Spleen (tissue), 11 donors: Measurements from ENCODE around the gene COG7. TPM values are rescaled to one million over a fixed set of nuclear protein-coding genes. Genes with fewer than 3 reads are reported as not detected.
"Not testable (repeated sequence)": the region's sequence is repeated elsewhere in the genome, so short reads cannot be mapped to it uniquely, and the experiment has no call there.

Experiments
- DNase-seq: peaks from one replicate; pipeline ENCODE4 v3.0.0-alpha.2; 2020
- H3K27ac ChIP-seq, 8 donors: fragments of 200-600 bp; sonication (generic) in 7 of 8; 1 replicate in 4 of 8; 2 replicates in 4 of 8; pipeline versions ENCODE4 v1.5.0 to v1.8.0; 2016 to 2021; ENCODE audit warnings: inconsistent platforms in 4 of 8, mild to moderate bottlenecking in 4 of 8, moderate library complexity in 1 of 8
- H3K27me3 ChIP-seq, 7 donors: fragments of 200-600 bp; sonication (generic) in 6 of 7; replicated peaks in 1 of 7; 1 replicate in 4 of 7; 2 replicates in 3 of 7; pipeline versions ENCODE4 v1.5.0 to v1.8.0; 2016 to 2021; ENCODE audit warnings: inconsistent platforms in 3 of 7, mild to moderate bottlenecking in 1 of 7
- H3K36me3 ChIP-seq, 6 donors: fragments of 200-600 bp; sonication (generic) in 5 of 6; 1 replicate in 4 of 6; 2 replicates in 2 of 6; pipeline versions ENCODE4 v1.5.0 to v1.8.0; 2016 to 2021; ENCODE audit warnings: inconsistent platforms in 2 of 6
- H3K4me1 ChIP-seq, 6 donors: fragments of 200-600 bp; sonication (generic) in 5 of 6; 1 replicate in 3 of 6; 2 replicates in 3 of 6; pipeline versions ENCODE4 v1.5.0 to v1.8.0; 2016 to 2021; ENCODE audit warnings: inconsistent platforms in 3 of 6
- H3K4me3 ChIP-seq, 8 donors: fragments of 200-600 bp; sonication (generic) in 7 of 8; 1 replicate in 4 of 8; 2 replicates in 4 of 8; pipeline versions ENCODE4 v1.5.0 to v1.8.0; 2016 to 2021; ENCODE audit warnings: inconsistent platforms in 4 of 8, mild to moderate bottlenecking in 4 of 8, moderate library complexity in 2 of 8
- H3K9me3 ChIP-seq, 8 donors: fragments of 200-600 bp; sonication (generic) in 7 of 8; 1 replicate in 4 of 8; 2 replicates in 4 of 8; pipeline versions ENCODE4 v1.5.0 to v1.8.0; 2016 to 2021; ENCODE audit warnings: inconsistent platforms in 4 of 8
- POLR2A ChIP-seq, 3 donors: fragments of 450-650 bp; IDR thresholded peaks; one replicate each; pipeline ENCODE4 v1.5.1; 2017; ENCODE audit warnings: antibody characterized with exemption in 3 of 3, mild to moderate bottlenecking in 1 of 3
- POLR2AphosphoS5 ChIP-seq, 3 donors: sonication (generic); formaldehyde crosslinking; IDR thresholded peaks; one replicate each; pipeline ENCODE4 v1.5.1; 2017; ENCODE audit warnings: antibody characterized with exemption in 3 of 3
- WGBS, 5 donors: extraction: QIAGEN DNeasy Blood & Tissue Kit in 3 of 5; methylation state at CpG; one replicate each; pipeline versions ENCODE4 v1.1.5 to v1.1.7; 2013 to 2018; 5-methylcytosine and 5-hydroxymethylcytosine counted together
- intact Hi-C: fragments of 100-400 bp; cut with DNase I; formaldehyde crosslinking; loops from one replicate; pipeline ENCODE4 v1.15.0; 2023; ENCODE audit warnings: low total_unique reads
- polyA plus RNA-seq, 3 donors: library from polyadenylated mRNA; stranded (reverse); fragments of 200-250 nt; gene quantifications; one replicate each; pipeline ENCODE4 v1.2.1, GENCODE V29; 2013
- total RNA-seq, 7 donors: library from RNA; depleted of rRNA in 3 of 7; stranded (reverse); fragments of >200 nt in 3 of 7; fragmentation: NEBNext Ultra II Directional in 4 of 7; extraction: Animal tissue kit (Norgen Biotek cat#: 25700) in 4 of 7; gene quantifications; one replicate each; pipeline versions ENCODE4 v1.1.0 to v1.2.1, GENCODE V29; 2016 to 2021
- TF ChIP-seq, protein P1 (sequence below), 11 experiments: fragments of 200-600 bp in 7 of 11; fragments of 450-650 bp in 4 of 11; sonication (generic) in 4 of 11; IDR thresholded peaks in 8 of 11; conservative IDR thresholded peaks in 3 of 11; 1 replicate in 7 of 11; 2 replicates in 4 of 11; pipeline versions ENCODE4 v1.4.0 to v1.8.0; 2016 to 2021; ENCODE audit warnings: antibody characterized with exemption in 11 of 11, inconsistent platforms in 4 of 11, mild to moderate bottlenecking in 1 of 11
- donor health status: healthy with polysubstance abuse.
- donor health status: DM: no; HTN: no; CAD: no; lungs with moderate emphysema.
- donor health status: DM: no; HTN: no; CAD: no.
- donor health status: Bipolar disorder and iron deficiency.
- donor health status: healthy.
- donor health status: DM: no; HTN: no; CAD: no.
- donor health status: DM: yes; HTN: yes; CAD: no.

COG7 gene
- total and polyA plus RNA-seq, 10 donors = 9.6 to 25.5 (median 18.8) TPM

DNA sequence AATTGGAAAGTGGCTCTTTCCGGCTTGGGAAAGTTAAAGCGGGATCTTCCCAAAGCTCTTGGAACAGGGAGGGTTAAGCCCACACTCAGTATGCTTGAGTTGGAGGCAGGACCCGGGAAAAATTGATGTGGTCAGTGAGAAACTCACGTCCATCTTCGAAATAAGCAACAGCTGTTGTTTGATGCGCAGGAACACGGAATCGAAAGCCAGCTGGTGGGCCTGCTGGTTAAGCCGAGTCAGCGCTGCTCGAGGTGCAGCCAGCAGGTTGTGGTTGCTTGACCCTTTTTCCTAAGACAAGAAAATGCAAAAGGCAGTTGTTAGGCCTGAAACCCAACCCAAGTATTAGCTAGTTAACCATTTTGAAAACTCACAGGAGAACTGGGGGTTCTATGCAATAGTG is 49.4 kb downstream of the COG7 start:
- 77 to 93% (median 84%) methylated on average over 11 of the region's 11 CpGs for WGBS, 5 donors
- H3K9me3 ChIP-seq = no peaks in the 10 kb centered on the region
- no peak overlapping the region for H3K4me3 ChIP-seq
- H3K27me3 ChIP-seq = no peaks in the 10 kb centered on the region
- H3K27ac ChIP-seq = peak overlapping the region in 1 of 8 donors; percentile 1
- H3K36me3 ChIP-seq = peaks cover 3 to 97% (median 75%) of the 10 kb centered on the region in 6 donors
- intact Hi-C loops = no loop called here
- peaks cover 0 to 9% (median 0%) of the 10 kb centered on the region in 6 donors for H3K4me1 ChIP-seq
- TF ChIP-seq, protein P1, sequence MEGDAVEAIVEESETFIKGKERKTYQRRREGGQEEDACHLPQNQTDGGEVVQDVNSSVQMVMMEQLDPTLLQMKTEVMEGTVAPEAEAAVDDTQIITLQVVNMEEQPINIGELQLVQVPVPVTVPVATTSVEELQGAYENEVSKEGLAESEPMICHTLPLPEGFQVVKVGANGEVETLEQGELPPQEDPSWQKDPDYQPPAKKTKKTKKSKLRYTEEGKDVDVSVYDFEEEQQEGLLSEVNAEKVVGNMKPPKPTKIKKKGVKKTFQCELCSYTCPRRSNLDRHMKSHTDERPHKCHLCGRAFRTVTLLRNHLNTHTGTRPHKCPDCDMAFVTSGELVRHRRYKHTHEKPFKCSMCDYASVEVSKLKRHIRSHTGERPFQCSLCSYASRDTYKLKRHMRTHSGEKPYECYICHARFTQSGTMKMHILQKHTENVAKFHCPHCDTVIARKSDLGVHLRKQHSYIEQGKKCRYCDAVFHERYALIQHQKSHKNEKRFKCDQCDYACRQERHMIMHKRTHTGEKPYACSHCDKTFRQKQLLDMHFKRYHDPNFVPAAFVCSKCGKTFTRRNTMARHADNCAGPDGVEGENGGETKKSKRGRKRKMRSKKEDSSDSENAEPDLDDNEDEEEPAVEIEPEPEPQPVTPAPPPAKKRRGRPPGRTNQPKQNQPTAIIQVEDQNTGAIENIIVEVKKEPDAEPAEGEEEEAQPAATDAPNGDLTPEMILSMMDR (IDR thresholded peaks at IDR 0.05 in 8 of 11, conservative IDR thresholded peaks at IDR 0.05 in 3 of 11) = no peak
- no peak for TF ChIP-seq POLR2AphosphoS5 (IDR thresholded peaks at IDR 0.05)
- no peak for TF ChIP-seq POLR2A (IDR thresholded peaks at IDR 0.05)
- peak; percentile 58 for DNase-seq

DNA sequence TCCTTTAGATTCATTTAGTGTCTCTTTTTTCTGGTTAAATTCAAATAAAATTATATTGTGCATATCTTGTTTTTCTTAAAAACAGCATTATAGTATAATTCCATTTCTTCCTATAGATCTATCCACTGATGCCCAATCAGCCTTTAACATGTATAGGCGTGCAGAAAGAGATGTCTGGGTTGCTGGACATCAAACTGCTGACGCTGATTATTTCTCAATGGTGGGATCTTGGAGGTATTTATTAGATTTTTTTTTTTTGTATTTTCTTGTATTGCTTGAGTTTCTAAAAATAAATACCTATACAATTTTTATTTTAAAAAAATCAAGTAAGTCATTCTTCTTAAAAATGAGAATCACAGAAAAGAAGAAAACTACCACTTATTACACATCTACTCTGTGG is 50.9 kb downstream of the COG7 start:
- H3K9me3 ChIP-seq = no peaks in the 10 kb centered on the region
- H3K27me3 ChIP-seq = no peaks in the 10 kb centered on the region
- H3K36me3 ChIP-seq = peaks cover 3 to 100% (median 87%) of the 10 kb centered on the region in 6 donors
- no peak overlapping the region for H3K27ac ChIP-seq
- no peak for TF ChIP-seq POLR2A (IDR thresholded peaks at IDR 0.05)
- H3K4me3 ChIP-seq = no peak overlapping the region
- WGBS, 5 donors = 92 to 99% (median 97%) methylated on average over 2 of the region's 2 CpGs
- no peak for DNase-seq
- intact Hi-C loops = no loop called here
- peaks cover 0 to 9% (median 0%) of the 10 kb centered on the region in 6 donors for H3K4me1 ChIP-seq

DNA sequence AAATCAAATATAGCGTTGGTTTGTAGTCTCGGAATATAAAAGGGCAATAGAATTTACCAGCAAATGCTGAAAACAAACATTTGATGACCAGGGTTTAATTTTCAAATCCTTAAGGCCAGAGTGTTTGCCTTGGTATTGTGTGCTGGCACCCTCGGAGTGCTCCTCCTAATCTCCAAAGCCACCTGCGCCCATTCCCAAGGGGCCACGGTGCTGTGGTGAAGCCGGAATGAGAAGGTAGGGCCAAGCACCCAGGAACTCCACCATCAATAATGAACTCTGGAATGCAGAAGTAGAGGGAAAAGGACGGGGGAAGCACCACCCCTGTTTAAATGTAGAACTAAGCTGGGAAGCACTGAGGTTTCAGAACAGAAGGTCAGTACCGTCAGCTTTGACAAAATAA is 51.9 kb downstream of the COG7 start:
- H3K9me3 ChIP-seq = no peaks in the 10 kb centered on the region
- peaks cover 0 to 9% (median 0%) of the 10 kb centered on the region in 6 donors for H3K4me1 ChIP-seq
- no peaks in the 10 kb centered on the region for H3K27me3 ChIP-seq
- H3K4me3 ChIP-seq = no peak overlapping the region
- H3K36me3 ChIP-seq = peaks cover 3 to 100% (median 86%) of the 10 kb centered on the region in 6 donors
- H3K27ac ChIP-seq = no peak overlapping the region
- no peak for DNase-seq
- TF ChIP-seq, protein P1 (IDR thresholded peaks at IDR 0.05 in 8 of 11, conservative IDR thresholded peaks at IDR 0.05 in 3 of 11) = no peak
- TF ChIP-seq POLR2AphosphoS5 (IDR thresholded peaks at IDR 0.05) = no peak
- no peak for TF ChIP-seq POLR2A (IDR thresholded peaks at IDR 0.05)
- 92 to 96% (median 94%) methylated on average over 8 of the region's 8 CpGs for WGBS, 5 donors
- intact Hi-C loops = no loop called here

DNA sequence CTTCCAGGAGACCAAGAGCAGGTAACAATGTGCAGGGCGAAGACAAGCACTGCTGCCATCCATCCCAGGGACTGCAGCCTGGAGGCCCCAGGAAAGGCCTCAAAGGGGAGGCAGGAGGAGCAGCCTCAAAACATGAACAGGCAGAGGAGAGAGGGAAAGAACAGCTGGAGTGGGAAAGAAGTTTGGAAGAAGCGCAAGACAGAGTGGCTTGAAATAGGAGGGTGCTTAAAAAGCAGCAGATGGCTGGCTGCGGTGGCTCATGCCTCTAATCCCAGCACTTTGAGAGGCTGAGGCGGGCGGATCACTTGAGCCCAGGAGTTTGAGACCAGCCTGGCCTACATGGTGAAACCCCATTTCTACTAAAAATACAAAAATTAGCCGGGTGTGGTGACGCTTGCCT is 52.5 kb downstream of the COG7 start:
- H3K36me3 ChIP-seq = peaks cover 0 to 100% (median 82%) of the 10 kb centered on the region in 6 donors
- 91 to 97% (median 97%) methylated on average over 7 of the region's 7 CpGs for WGBS, 5 donors
- not testable (repeated sequence) for H3K27ac ChIP-seq

DNA sequence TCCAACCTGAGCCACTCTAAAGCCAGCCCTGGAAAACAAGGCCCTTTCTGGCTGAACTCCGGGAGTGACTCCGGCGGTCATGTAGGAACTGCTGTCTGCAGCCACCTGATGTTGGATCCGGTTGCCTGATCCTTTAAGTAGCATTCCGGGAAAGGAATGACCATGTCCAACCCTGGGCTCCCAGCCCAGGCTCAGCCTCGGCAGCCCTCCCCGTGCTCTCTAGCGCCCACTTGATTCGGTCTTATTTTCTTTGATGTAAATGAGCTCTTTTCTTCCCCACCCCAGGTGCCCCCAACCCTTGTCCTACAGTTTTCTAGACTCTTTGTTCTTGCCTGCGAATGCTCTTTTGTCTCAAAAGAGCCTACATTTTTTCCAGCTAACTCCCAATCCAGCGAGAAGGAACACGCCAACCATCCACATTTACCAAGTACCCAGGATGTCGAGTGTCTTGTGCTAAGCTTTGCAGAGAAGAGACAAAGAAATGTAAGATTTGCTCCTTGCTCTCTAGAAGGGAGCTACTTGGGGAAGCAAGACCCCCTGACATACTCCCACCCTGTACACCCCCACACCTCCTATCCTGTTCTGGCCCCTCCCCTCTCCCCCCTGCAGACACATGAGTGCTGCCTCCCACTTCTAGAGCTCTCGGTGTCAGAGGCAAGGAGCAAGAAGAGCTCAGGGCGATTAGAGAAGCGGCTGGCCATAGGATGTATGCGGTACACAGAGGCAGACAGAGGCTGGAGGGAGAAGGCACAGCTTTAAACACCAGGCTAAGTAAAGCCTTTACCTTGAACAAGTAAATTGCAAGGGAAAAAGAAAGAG is 53.8 kb downstream of the COG7 start:
- intact Hi-C loops = no loop called here
- 79 to 88% (median 87%) methylated on average over 17 of the region's 17 CpGs for WGBS, 5 donors
- Histone ChIP-seq H3K4me1 (peaks cover 0 to 5% (median 0%) of the 10 kb centered on the region in 6 donors), H3K4me3 (no peak overlapping the region), H3K9me3 (no peaks in the 10 kb centered on the region), H3K27me3 (no peaks in the 10 kb centered on the region), H3K36me3 (peaks cover 0 to 100% (median 77%) of the 10 kb centered on the region in 6 donors), H3K27ac (no peak overlapping the region)
- peak; percentile 33 for DNase-seq
- TF ChIP-seq POLR2A (IDR thresholded peaks at IDR 0.05) (no peak), POLR2AphosphoS5 (IDR thresholded peaks at IDR 0.05) (no peak)
- TF ChIP-seq, protein P1 (IDR thresholded peaks at IDR 0.05 in 8 of 11, conservative IDR thresholded peaks at IDR 0.05 in 3 of 11) = no peak

More for the DNA sequence above, 52.5 kb downstream of the COG7 start:
- H3K4me1 ChIP-seq, H3K4me3 ChIP-seq, H3K27me3 ChIP-seq, H3K9me3 ChIP-seq, intact Hi-C loops: not testable (repeated sequence)
- DNase-seq = peak; percentile 20
